PC-9 (cell line): ENCODE measurements around the gene RASGRP2. TPM values are rescaled to one million over a fixed set of nuclear protein-coding genes. Genes with fewer than 3 reads are reported as not detected.
A peak's percentile ranks its signal among the peaks of the same experiment; 100 is the strongest.

Experiments
- BruUV-seq: library from RNA; stranded (reverse); fragments of 400-500 nt; replicated peaks from 2 replicates; lab custom pipeline; 2021; lab: Mats Ljungman, UMichigan
- CTCF ChIA-PET: fragments of 300-600 bp; sonication (Branson Sonifier 250); formaldehyde crosslinking; loops from one replicate; lab custom pipeline; 2022; ENCODE audit warnings: antibody characterized with exemption; lab: Charles Lee
- POLR2A ChIA-PET: fragments of 300-600 bp; sonication (Branson Sonifier 250); formaldehyde crosslinking; loops from one replicate; lab custom pipeline; 2022; ENCODE audit warnings: antibody characterized with exemption; ENCODE audit not compliant: unreplicated experiment; lab: Charles Lee
- DNase-seq, 2 experiments: peaks; one replicate each; pipeline versions ENCODE4 v3.0.0 to v3.0.0-alpha.2; 2015 to 2022; ENCODE audit warnings: mixed read lengths in 1 of 2
- H2AFZ ChIP-seq: fragments of 200-600 bp; sonication (generic); 2 replicates; pipeline ENCODE4 v1.8.1; 2017; ENCODE audit warnings: antibody characterized with exemption
- H3F3A ChIP-seq: fragments of 200-600 bp; sonication (generic); 2 replicates; pipeline ENCODE4 v1.8.1; 2017; ENCODE audit warnings: antibody characterized with exemption, mild to moderate bottlenecking, low read depth; ENCODE audit not compliant: insufficient read depth
- H3K27ac ChIP-seq: fragments of 200-600 bp; sonication (generic); 2 replicates; pipeline ENCODE4 v1.6.1; 2016; ENCODE audit warnings: mixed run types
- H3K27me3 ChIP-seq: fragments of 200-600 bp; sonication (generic); 2 replicates; pipeline ENCODE4 v1.6.1; 2016; ENCODE audit warnings: low read depth, mixed run types; ENCODE audit not compliant: insufficient read depth
- H3K36me3 ChIP-seq: fragments of 200-600 bp; sonication (generic); 2 replicates; pipeline ENCODE4 v1.6.1; 2016; ENCODE audit warnings: low read depth, mixed run types
- H3K4me1 ChIP-seq: fragments of 200-600 bp; sonication (generic); replicated peaks from 2 replicates; pipeline ENCODE4 v1.6.1; 2016; ENCODE audit warnings: mixed run types; ENCODE audit not compliant: insufficient read depth
- H3K4me2 ChIP-seq: fragments of 200-600 bp; sonication (generic); 2 replicates; pipeline ENCODE4 v1.6.1; 2017; ENCODE audit warnings: mixed run types
- H3K4me3 ChIP-seq: fragments of 200-600 bp; sonication (generic); 2 replicates; pipeline ENCODE4 v1.6.1; 2016; ENCODE audit warnings: mixed run types
- H3K79me2 ChIP-seq: fragments of 200-600 bp; sonication (generic); 2 replicates; pipeline ENCODE4 v1.6.1; 2017; ENCODE audit warnings: low read depth, mixed run types
- H3K9me2 ChIP-seq: fragments of 200-600 bp; sonication (generic); 2 replicates; pipeline ENCODE4 v1.8.1; 2017; ENCODE audit warnings: mild to moderate bottlenecking; ENCODE audit not compliant: insufficient read depth
- H3K9me3 ChIP-seq: fragments of 200-600 bp; sonication (generic); 2 replicates; pipeline ENCODE4 v1.8.1; 2016; ENCODE audit warnings: low read depth; ENCODE audit not compliant: insufficient read depth
- H4K20me1 ChIP-seq: fragments of 200-600 bp; sonication (generic); 2 replicates; pipeline ENCODE4 v1.8.1; 2017; ENCODE audit not compliant: insufficient read depth
- CTCF ChIP-seq: fragments of 200-600 bp; sonication (generic); conservative IDR thresholded peaks from 2 replicates; pipeline ENCODE4 v1.6.1; 2017; ENCODE audit warnings: mixed run types, antibody characterized with exemption, mild to moderate bottlenecking, moderate library complexity
- EZH2 ChIP-seq: fragments of 200-600 bp; sonication (generic); IDR thresholded peaks from 2 replicates; pipeline ENCODE4 v1.8.0; 2017; ENCODE audit warnings: antibody characterized with exemption, low read depth
- intact Hi-C: fragments of 100-400 bp; cut with micrococcal nuclease; formaldehyde crosslinking; loops from one replicate; pipeline ENCODE4 v1.10.0; 2022; ENCODE audit not compliant: unreplicated experiment
- total RNA-seq: library from RNA; stranded (reverse); gene quantifications from 2 replicates; pipeline ENCODE4 v1.2.3, GENCODE V29; 2021

The RASGRP2 gene
- total RNA-seq, 1 experiment from 2014 or later, result 1.0 TPM

DNA sequence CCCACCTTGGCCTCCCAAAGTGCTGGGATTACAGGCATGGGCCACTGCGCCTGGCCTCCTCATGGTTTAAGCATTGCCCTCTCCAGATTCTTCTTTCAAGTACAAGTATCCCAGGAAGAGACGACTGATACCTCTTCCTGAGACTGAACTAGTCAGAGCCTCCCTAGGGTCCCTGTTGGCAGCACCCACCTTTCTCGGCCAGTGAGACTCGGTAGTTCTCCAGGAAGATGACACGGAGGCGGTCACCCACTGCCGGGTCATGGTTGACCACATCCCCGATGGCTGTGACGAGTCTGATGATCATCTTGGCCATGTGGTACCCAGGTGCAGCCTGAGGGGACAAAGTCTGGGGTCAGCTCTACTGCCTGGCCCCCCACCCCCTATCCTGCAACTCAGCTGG lies 7.2 kb upstream of the RASGRP2 start:
- Histone ChIP-seq H4K20me1 (no peaks in the 10 kb centered on the region), H3K36me3 (no peaks in the 10 kb centered on the region), H3K4me3 (no peak overlapping the region), H3K9me2 (no peaks in the 10 kb centered on the region), H3K4me1 (no peaks in the 10 kb centered on the region), H3K79me2 (no peaks in the 10 kb centered on the region), H3F3A (peaks cover 6% of the 10 kb centered on the region; the same call in 1 of the 2 replicates), H3K27ac (no peak overlapping the region), H2AFZ (no peak overlapping the region), H3K4me2 (no peak overlapping the region), H3K9me3 (no peaks in the 10 kb centered on the region), H3K27me3 (no peaks in the 10 kb centered on the region)
- ChIA-PET POLR2A (no interaction called here), CTCF (interaction anchor here (0.6 kb wide), 1 partner anchor 318 kb away, joined by 3 read pairs; no protein-coding TSS in a partner anchor)
- no peak for DNase-seq
- TF ChIP-seq EZH2 (no peak), CTCF (no peak)
- intact Hi-C loops, result no loop called here
- BruUV-seq, result no TSS peak

- no peak overlapping the region for H3K27ac ChIP-seq
- ChIA-PET CTCF (no interaction called here), POLR2A (no interaction called here)
- peaks cover 6% of the 10 kb centered on the region; the same call in 1 of the 2 replicates for H3F3A ChIP-seq
- no peaks in the 10 kb centered on the region for H3K9me2 ChIP-seq
- H3K36me3 ChIP-seq, result no peaks in the 10 kb centered on the region
- H3K4me1 ChIP-seq, result no peaks in the 10 kb centered on the region
- no peaks in the 10 kb centered on the region for H4K20me1 ChIP-seq
- H2AFZ ChIP-seq, result no peak overlapping the region
- peaks cover 2% of the 10 kb centered on the region for H3K27me3 ChIP-seq
- H3K79me2 ChIP-seq, result no peaks in the 10 kb centered on the region
- no peaks in the 10 kb centered on the region for H3K9me3 ChIP-seq
- no peak for TF ChIP-seq EZH2
- no peak overlapping the region for H3K4me3 ChIP-seq
- no peak for DNase-seq
- H3K4me2 ChIP-seq, result no peak overlapping the region
- BruUV-seq, result no TSS peak
- intact Hi-C loops, result no loop called here
Measured at GRCh38 chr11:64750361-64751054, 6.6 kb upstream of the RASGRP2 start.

DNA sequence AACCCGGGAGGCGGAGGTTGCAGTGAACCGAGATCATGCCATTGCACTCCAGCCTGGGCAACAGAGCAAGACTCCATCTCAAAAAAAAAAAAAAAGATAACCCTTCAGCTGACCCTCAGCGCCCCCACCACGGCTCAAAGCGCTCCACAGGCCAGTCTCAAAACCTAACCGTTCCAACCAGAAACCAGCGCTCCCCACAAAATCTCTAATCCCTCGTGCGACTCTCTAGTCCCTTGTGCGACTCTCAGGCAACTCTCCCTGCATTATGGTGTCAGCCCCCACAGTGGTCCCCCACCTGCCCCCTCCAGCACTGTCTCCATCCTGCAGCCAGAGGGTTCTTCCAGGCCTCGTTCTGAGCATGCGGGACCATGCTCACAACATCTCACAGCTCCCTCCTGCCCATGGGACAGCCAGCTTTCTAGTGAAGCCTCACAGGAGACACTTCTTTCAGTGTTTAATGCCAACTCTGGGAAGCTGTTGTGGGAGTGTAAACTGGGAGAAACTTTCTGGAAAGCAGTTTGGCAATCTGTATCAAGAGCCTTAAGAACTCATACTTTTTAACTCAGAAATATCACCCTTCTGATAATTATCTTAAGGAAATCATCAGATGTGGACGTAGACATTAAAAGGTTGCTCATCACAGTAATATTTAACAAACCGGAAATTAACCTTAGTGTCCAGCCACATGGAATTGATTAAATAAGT lies 4.2 kb upstream of the RASGRP2 start:
- Histone ChIP-seq H3F3A (peaks cover 12% of the 10 kb centered on the region; the same call in 1 of the 2 replicates), H3K4me1 (peaks cover 6% of the 10 kb centered on the region), H4K20me1 (no peaks in the 10 kb centered on the region), H3K9me2 (no peaks in the 10 kb centered on the region), H3K36me3 (no peaks in the 10 kb centered on the region), H3K4me2 (no peak overlapping the region), H3K4me3 (no peak overlapping the region), H3K79me2 (no peaks in the 10 kb centered on the region), H3K9me3 (no peaks in the 10 kb centered on the region), H2AFZ (no peak overlapping the region), H3K27ac (no peak overlapping the region), H3K27me3 (peaks cover 20% of the 10 kb centered on the region)
- POLR2A ChIA-PET, result interaction anchor here (0.6 kb wide), 1 partner anchor 302 kb away, joined by 4 read pairs; no protein-coding TSS in a partner anchor
- peak in 1 of 2 experiments; percentile 47 for DNase-seq
- intact Hi-C loops, result no loop called here
- CTCF ChIA-PET, result no interaction called here
- TF ChIP-seq EZH2 (no peak), CTCF (no peak)
- no TSS peak for BruUV-seq
